Esophagus muscularis mucosa (tissue), 3 donors: ENCODE data around the gene FOXG1.

Experiments used
- POLR2A ChIP-seq: fragments of 450-650 bp; IDR thresholded peaks from one replicate; pipeline ENCODE4 v1.6.1; 2017; ENCODE audit warnings: antibody characterized with exemption, moderate library complexity, mild to moderate bottlenecking, low read depth
- TF ChIP-seq, protein P1 (sequence below), 3 experiments: fragments of 200-600 bp in 2 of 3; fragments of 450-650 bp in 1 of 3; sonication (generic) in 2 of 3; IDR thresholded peaks; one replicate each; pipeline ENCODE4 v1.5.1; 2017 to 2019; ENCODE audit warnings: antibody characterized with exemption in 3 of 3, mild to moderate bottlenecking in 2 of 3, moderate library complexity in 1 of 3

DNA sequence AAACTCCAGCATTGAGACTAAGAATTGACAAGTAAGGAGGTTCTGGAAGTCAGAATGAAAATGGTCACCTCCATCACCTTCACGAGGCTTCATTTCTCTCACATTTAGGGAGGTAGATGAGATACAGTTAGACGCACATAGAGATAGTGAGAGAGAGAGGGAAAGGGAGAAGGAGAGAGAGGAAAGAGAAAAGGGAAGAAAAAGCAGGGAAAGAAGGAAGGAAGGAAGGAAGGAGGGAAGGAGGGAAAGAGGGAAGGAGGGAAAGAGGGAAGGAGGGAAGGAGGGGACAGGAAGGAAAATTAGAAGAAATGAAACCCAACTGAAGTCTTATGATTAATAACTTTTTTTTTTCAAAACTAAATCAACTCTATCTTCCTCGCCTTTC, 10.7 kb upstream of the FOXG1 start:
- TF ChIP-seq, protein P1, sequence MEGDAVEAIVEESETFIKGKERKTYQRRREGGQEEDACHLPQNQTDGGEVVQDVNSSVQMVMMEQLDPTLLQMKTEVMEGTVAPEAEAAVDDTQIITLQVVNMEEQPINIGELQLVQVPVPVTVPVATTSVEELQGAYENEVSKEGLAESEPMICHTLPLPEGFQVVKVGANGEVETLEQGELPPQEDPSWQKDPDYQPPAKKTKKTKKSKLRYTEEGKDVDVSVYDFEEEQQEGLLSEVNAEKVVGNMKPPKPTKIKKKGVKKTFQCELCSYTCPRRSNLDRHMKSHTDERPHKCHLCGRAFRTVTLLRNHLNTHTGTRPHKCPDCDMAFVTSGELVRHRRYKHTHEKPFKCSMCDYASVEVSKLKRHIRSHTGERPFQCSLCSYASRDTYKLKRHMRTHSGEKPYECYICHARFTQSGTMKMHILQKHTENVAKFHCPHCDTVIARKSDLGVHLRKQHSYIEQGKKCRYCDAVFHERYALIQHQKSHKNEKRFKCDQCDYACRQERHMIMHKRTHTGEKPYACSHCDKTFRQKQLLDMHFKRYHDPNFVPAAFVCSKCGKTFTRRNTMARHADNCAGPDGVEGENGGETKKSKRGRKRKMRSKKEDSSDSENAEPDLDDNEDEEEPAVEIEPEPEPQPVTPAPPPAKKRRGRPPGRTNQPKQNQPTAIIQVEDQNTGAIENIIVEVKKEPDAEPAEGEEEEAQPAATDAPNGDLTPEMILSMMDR (IDR thresholded peaks at IDR 0.05) = no peak
- no peak for TF ChIP-seq POLR2A
